Lung microvascular endothelial cell (primary cell): ENCODE data around the gene METTL3. TPM values are rescaled to one million over a fixed set of nuclear protein-coding genes. Genes with fewer than 3 reads are reported as not detected.

Experiments
- DNase-seq, 2 donors: peaks; one replicate each; pipeline versions ENCODE4 v3.0.0 to v3.0.0-alpha.2; 2010; ENCODE audit warnings: low read depth in 2 of 2
- total RNA-seq: library from RNA; depleted of rRNA; stranded (reverse); fragments of >200 nt; gene quantifications from 2 replicates; pipeline ENCODE4 v1.2.1, GENCODE V29; 2014

METTL3 gene
- total RNA-seq, 1 donor from 2014 or later, result 66.9 TPM

GRCh38 chr14:21476925-21477681 is 34.0 kb downstream of the METTL3 start, which contains the start of the genes RAB2B and TOX4:
TSS of gene RAB2B (minus strand) at chr14:21476959. CDS start at chr14:21476872, 87 bp downstream.
TSS of gene TOX4 (plus strand) at chr14:21477195. CDS start at chr14:21477279, 84 bp downstream.
- DNase-seq, result peak; percentile 99

DNA sequence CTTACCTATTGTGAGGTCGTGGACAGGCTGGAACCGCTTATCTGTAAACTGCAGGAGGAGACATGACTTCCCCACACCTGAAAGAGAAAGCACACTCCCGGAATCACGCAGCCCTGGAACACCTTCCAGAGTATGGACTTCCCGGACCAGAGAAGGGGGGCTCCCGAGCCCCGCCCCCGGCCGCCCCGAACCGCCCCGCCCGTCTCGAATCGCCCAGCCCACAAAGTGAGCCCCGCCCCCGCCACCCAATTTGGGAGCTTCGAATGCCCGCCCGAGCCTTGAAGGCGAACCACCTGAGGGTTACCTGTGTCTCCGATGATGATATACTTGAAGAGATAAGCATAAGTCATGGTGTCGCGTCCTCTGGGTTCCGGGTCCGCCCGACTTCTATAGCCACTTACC is 34.6 kb downstream of the METTL3 start:
- peak; percentile 80 to 89 for DNase-seq

DNA sequence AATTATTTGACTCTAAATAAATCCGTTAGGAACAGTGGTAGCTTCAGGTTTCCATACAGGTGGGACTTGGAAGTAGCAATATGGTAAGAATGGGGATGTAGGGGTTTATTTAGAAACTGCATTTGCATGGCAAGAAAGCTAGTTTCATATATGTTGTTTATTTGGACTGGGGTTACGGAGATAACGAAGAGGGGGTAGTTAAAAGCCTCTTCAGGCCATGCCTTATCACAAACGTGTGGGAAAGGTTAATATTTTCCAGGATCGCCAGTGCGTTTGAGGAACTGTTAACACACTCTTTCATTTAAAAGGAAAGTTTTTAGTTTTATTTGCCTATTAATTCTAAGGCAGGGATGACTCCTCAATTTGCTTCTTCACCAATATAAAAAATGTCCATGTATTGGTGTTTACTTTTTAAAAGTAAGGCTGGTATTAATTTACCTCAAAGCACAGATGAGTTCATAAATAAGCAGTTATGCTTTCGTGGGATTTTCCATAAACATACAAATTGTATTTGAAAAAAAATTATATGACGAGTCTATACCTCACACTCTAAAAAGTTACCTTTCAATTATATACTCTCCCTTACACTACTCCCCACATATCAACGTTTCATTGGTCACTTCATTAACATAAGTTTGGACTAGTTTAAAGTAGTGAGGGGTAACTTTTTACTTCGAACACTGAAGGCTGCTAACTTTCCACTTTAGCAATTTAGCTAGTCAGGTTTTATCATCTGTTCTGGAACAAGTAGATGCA is 35.2 kb downstream of the METTL3 start:
- no peak for DNase-seq

DNA sequence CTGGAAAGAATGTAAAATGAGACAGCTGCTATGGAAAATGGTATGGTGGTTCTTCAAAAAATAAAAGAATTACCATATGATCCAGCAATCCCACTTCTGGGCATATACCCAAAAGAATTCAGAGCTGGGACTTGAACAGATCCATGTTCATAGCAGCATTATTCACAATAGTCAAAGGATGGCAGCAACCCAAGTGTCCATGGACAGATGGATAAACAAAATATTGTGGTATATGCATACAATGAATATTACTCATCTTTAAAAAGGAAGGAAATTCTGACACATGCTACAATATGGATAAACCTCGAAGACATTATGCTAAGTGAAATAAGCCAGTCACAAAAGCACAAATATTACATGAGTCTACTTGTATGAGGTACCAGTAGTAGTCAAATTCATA is 43.5 kb downstream of the METTL3 start:
- peak; percentile 84 to 96 for DNase-seq

DNA sequence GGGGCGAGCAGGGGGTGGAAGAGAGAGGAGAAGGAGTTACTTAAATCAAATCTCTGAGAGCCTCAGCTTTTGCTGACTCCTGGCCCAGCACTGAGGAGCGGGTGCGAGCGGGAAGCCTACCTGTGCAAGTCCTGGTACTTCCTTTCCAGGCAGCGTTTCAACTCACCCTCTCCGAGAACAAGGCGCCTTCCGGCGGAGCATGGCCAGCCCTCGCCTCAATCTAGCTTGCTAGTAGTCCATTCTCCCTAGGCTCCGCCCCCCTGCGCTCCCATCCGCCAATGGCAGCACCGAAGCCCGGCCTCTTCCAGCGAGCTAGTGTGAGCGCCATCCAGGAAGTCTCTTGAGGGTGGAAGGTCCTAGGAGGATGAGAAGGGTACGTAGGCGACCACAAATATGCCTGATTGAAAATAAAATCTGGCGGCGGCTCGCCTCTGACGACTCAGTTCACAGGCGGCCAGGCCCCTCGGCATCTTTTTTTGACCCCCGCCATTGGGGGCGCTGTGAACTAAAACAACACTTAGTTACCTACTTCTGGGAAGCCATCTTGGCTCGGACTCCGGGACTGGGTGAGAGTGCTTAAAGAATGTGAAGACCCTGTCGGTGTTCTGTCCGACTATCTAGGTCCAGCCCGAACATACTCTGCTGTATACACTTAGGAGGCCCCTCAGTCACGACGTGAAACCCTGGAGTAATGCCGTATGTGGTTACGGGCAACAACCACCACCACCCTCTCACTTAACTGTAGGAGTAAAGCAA is 55.0 kb downstream of the METTL3 start, which contains the start of gene CHD8:
TSS of gene CHD8 (minus strand) at position 212 of the 756 bp plus-strand sequence. CDS start 24,480 bp downstream, outside the sequence.
- DNase-seq, result peak; percentile 100

DNA sequence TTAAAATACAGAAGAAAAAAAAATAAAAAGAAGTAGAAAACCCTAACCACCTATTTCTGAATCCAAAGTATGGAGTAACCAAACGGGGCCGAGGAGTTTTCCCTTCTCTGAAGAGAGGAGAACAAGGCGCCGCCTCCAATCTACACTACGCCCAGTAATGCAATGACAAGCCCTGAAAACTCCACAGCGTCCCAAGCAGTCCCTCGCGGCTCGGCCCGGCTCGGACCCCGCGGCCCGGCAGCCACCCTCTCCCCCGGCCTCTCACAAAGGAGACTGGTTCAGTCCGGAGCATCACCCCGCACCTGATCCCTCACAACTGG is 55.6 kb downstream of the METTL3 start:
- no peak for DNase-seq

GRCh38 chr14:21454843-21455544 is 56.1 kb downstream of the METTL3 start:
- DNase-seq, result peak; percentile 5 to 17

- no peak for DNase-seq
These were observed 61.3 kb downstream of the METTL3 start for GRCh38 chr14:21449899-21450216.

Other genes with a start within 250 kb of the METTL3 start
- 570 and 584 TPM in 2 replicates for gene HNRNPC, start 241.9 kb downstream of the METTL3 start, total RNA-seq
- 0.20 and 0.22 TPM in 2 replicates for gene RPGRIP1, start 231.3 kb downstream of the METTL3 start, total RNA-seq
- gene SUPT16H, start 127.3 kb downstream of the METTL3 start, total RNA-seq, result 50.4 and 51.4 TPM in 2 replicates
- 40.1 and 46.8 TPM in 2 replicates for gene CHD8, start 55.2 kb downstream of the METTL3 start, total RNA-seq
- 18.1 and 31.7 TPM in 2 replicates for gene RAB2B, start 34.4 kb downstream of the METTL3 start, total RNA-seq
- gene TOX4, start 34.1 kb downstream of the METTL3 start, total RNA-seq, result 15.9 and 19.2 TPM in 2 replicates
- 0.44 and 0.60 TPM in 2 replicates for gene SALL2, start 15.0 kb upstream of the METTL3 start, total RNA-seq
- not detected in 2 replicates for gene OR10G3, start 68.7 kb upstream of the METTL3 start, total RNA-seq
- gene OR10G2, start 123.6 kb upstream of the METTL3 start, total RNA-seq, result not detected in 2 replicates
- gene OR4E2, start 142.5 kb upstream of the METTL3 start, total RNA-seq, result not detected in 2 replicates
- not detected in 2 replicates for gene OR4E1, start 162.5 kb upstream of the METTL3 start, total RNA-seq